ENCODE results near the gene HES6.

The HES6 gene

GRCh38 chr2:238233625-238234024 is 6.2 kb downstream of the HES6 start:
- DNase-seq (ENCODE audit: low spot score): no peak

DNA sequence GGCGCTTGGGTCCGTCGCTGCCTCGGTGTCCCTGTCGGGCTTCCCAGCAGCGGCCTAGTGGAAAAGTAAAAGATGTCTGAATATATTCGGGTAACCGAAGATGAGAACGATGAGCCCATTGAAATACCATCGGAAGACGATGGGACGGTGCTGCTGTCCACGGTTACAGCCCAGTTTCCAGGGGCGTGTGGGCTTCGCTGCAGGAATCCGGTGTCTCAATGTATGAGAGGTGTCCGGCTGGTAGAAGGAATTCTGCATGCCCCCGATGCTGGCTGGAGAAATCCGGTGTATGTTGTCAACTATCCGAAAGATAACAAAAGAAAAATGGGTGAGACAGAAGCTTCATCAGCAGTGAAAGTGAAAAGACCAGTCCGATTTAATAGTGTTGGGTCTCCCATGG is 8.0 kb downstream of the HES6 start:
- DNase-seq (ENCODE audit: low spot score): no peak

GRCh38 chr2:238231251-238231793 is 8.5 kb downstream of the HES6 start:
- peak; percentile 89 for DNase-seq (ENCODE audit: low spot score)

DNA sequence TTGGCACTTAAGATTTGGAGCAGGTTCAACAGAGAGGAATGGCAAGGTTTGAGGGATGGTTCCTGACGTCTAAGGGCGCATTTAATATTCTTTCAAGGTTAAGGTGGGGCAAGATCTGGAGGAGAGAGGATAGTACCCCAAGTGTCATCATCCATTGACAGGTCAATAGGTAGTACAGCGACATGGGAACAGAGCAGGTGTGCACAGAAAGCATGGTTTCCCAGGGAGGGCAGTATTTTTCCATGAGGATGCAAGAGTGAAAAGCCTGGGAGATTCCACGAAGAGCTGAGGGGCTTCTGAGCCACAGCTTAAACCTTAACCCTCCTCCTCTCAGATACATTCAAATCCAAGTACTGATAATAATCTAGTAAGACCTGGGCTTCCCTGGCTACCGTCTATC is 9.1 kb downstream of the HES6 start:
- no peak for DNase-seq (ENCODE audit: low spot score)

DNA sequence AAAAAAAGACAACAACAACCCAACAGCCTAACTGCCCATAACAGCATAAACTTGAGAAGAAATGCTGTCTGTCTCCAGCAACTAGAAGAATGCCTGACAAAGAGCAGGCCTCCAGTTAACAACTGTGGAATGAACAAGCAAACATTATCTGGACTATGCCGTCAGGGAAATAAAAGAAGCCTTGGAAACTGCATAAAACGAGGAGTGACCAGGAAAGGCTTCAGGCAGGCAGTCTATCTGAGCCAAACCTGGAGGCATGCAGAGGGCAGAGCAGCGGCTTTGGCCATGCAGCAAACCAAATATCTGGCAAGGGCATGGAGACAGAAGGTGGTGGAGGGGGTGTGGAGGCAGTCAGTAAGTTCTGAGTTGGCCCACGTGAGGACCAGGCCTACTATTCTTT is 11.1 kb downstream of the HES6 start:
- no peak for DNase-seq (ENCODE audit: low spot score)

- DNase-seq (ENCODE audit: low spot score): no peak
These were observed 12.2 kb downstream of the HES6 start for GRCh38 chr2:238227587-238228032.

- no peak for DNase-seq (ENCODE audit: low spot score)
These were observed 12.9 kb downstream of the HES6 start for GRCh38 chr2:238226698-238227586.

GRCh38 chr2:238225911-238226697 is 13.7 kb downstream of the HES6 start:
- DNase-seq (ENCODE audit: low spot score): no peak

GRCh38 chr2:238225121-238225520 is 14.7 kb downstream of the HES6 start:
- no peak for DNase-seq (ENCODE audit: low spot score)

GRCh38 chr2:238224356-238225035 is 15.3 kb downstream of the HES6 start:
- DNase-seq (ENCODE audit: low spot score): no peak

- peak; percentile 91 for DNase-seq (ENCODE audit: low spot score)
These were observed 18.8 kb downstream of the HES6 start for GRCh38 chr2:238220892-238221521.

DNA sequence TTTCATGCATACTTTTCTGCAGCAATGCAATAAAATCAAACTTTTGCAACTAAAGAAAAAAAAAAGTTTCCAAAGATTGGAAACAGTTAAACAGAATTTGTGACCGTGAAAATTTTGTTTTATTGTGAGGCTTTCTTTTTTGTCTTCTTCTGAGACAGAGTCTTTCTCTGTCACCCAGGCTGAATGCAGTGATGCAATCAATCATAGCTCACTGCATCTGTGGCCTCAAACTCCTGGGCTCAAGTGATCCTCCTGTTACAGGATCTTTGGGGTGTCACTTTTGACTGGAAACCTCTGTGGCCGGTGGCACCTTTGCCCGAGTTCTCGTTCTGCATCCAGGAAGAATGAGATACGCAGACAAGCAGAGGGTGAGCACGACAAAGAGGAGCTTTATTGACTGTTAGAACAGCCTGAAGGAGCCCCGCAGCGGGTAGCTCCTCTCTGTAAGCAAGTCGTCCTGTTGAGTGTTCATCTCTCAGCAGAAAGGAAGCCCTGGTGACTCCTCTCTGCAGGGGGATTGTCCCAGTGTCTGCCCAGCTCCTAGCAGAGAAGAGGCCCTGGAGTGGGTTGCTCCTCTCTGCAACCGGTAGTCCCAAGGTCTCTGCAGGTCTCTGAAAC is 19.5 kb downstream of the HES6 start:
- DNase-seq (ENCODE audit: low spot score): no peak

DNA sequence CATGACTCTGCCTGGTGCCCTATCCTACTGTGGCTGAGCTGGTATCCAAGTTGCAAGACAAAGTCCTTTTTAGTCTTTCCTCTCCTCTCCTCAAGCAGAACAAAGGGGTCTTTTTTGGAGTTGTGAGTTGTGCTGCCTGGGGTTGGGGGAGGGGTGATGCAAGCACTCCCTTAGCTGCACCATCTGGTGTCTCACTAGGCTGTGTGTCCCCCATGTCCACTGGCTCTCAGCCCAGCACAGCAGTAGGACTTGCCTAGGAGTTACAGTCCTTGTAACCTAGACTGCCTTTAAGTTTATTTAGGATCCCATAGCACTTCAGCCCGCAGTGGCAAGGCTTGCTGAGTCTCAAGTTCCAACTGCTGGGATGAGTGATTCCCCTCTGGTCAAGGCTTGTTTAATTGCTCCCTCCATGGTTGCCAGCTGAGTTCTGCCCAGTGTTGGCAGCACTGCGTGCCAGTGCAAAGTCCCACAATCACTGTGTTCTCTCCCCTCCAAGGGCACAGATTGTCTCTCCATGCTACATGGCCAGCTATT is 23.1 kb downstream of the HES6 start:
- DNase-seq (ENCODE audit: low spot score): peak; percentile 96

GRCh38 chr2:238207006-238207405 is 32.8 kb downstream of the HES6 start:
- no peak for DNase-seq (ENCODE audit: low spot score)

DNA sequence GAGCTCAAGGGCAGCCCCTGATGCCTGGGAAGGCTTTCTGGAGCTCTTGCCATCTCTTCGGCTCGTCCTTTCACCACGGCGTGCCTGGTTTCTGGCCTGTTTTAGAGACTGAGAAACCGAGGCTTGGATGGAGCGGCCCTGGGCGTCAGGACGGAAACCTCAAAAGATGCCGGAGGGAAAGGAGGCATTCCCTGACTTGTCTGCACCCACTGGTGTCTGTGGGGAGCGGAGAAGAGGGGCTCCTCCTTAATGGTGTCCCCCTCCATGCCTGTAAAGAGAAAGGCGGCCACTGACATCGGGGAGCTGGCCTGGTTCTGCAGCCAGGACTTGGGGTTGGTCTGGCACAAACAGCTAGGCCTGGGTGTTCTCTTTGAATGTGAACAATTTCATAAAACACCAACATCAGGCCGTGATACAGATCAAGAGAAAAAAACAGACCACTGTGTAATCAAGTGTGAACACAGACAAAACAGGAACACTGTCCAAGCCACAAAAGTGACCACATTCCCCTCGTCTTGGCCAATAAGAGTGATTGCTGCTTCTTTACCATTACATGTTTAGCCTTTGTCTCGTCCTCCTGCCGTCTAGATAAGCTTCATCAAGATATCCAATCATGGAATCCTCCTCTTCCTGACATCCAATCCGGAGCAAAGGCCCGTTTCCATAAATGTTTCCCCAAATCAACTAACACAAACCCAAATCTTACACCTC is 35.7 kb downstream of the HES6 start:
- DNase-seq (ENCODE audit: low spot score): no peak

- peak; percentile 92 for DNase-seq (ENCODE audit: low spot score)
These were observed 36.5 kb downstream of the HES6 start, which contains the start of gene ILKAP for GRCh38 chr2:238203094-238203972. Gene ILKAP, minus strand, starts transcription at chr2:238203695. Its CDS starts 142 bp downstream, at chr2:238203553.

DNA sequence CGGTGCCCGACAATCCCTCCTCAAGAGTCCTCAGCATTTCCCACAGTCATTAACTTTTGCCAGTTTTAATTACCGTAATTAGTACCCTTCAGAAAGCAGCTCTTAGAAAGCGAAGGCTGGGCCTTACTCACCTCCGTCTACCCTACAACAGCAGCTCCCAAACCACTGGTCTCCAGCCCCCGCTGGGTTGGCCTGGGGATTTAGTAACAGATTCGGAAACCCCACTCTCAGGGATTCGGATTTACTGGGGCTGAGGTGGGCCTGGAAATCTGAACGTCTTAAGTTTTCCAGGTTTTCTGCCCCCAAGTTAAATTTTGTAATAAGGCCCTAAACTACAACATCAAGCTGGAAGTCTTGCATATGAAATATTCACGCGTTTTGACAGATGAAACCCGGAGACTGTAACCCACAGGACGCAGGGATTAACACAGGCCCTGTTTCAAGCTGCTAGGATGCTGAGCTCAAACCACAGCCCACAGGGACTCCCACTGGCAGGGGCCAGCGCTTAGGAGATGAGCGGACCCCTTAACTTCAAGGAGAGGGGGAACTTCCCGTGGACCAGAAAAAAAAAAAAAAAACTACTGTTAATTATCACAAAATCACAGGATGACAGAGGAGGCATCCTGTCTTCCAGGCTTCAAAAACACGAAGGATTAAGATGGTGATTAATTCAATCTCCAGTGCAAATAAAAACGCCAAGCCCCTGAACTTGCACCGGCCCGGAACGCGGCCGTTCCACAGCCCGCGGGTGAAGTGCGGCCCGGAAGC is 37.3 kb downstream of the HES6 start:
- no peak for DNase-seq (ENCODE audit: low spot score)

DNA sequence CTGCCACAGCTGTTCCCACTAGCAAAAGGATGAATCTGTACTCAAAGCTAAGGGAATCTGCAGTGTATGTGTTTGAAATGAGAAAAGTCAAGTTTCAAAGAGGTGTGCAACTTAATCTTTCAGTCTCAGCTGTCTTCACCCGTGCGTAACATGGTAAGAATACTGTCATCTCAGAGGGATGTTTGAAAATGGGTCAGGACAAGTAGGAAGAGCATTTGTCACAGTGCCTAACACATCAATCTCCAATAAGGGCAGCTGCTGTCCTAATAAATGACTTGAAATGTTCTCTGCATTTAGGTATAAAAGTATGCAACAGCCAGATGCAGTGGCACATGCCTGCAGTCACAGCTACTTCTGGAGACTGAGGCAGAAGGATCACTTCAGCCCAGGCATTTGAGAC is 49.4 kb downstream of the HES6 start:
- no peak for DNase-seq (ENCODE audit: low spot score)

All from Ammon's horn (tissue), 1 donor.